ENCODE measurements around the gene SIM2. TPM values are rescaled to one million over a fixed set of nuclear protein-coding genes. Genes with fewer than 3 reads are reported as not detected.

SIM2 gene
- total and polyA plus RNA-seq, 2 experiments from 2014 or later: 0.16 to 0.49 TPM

- H3K9me2 ChIP-seq (ENCODE audit: insufficient read depth): no peaks in the 10 kb centered on the region
- no peak overlapping the region for H3K4me2 ChIP-seq
- H3K27me3 ChIP-seq (ENCODE audit: insufficient read depth): no peaks in the 10 kb centered on the region
- no peak for DNase-seq (ENCODE audit: low spot score)
- H3K36me3 Mint-ChIP-seq (ENCODE audit: low read depth): peaks cover 8% of the 10 kb centered on the region; the same call in 1 of the 3 replicates
- H3K4me1 ChIP-seq (ENCODE audit: insufficient read depth): peaks cover 5% of the 10 kb centered on the region; the same call in 1 of the 2 replicates
- H3K79me2 ChIP-seq (replicated peaks; ENCODE audit: insufficient read depth): no peaks in the 10 kb centered on the region
- peaks cover 14% of the 10 kb centered on the region for H3K9me3 Mint-ChIP-seq
- no peak overlapping the region for H2AFZ ChIP-seq
- no peak overlapping the region for H3K4me3 Mint-ChIP-seq
- H3K4me3 ChIP-seq: no peak overlapping the region
- H3K4me1 Mint-ChIP-seq: peaks cover 8% of the 10 kb centered on the region
- no peaks in the 10 kb centered on the region for H3F3A ChIP-seq (replicated peaks; ENCODE audit: low read depth)
- no peaks in the 10 kb centered on the region for H3K27me3 Mint-ChIP-seq (ENCODE audit: insufficient read depth, low read depth, poor library complexity)
- no peaks in the 10 kb centered on the region for H4K20me1 ChIP-seq (replicated peaks; ENCODE audit: insufficient read depth)
- H3K36me3 ChIP-seq (ENCODE audit: insufficient read depth): no peaks in the 10 kb centered on the region
- no peak for TF ChIP-seq CREB1 (CRISPR knock-in tag; IDR thresholded peaks at IDR 0.05; ENCODE audit: low read depth)
- TF ChIP-seq JUNB (IDR thresholded peaks at IDR 0.05; ENCODE audit: unreplicated experiment): no peak
- TF ChIP-seq, protein P1, sequence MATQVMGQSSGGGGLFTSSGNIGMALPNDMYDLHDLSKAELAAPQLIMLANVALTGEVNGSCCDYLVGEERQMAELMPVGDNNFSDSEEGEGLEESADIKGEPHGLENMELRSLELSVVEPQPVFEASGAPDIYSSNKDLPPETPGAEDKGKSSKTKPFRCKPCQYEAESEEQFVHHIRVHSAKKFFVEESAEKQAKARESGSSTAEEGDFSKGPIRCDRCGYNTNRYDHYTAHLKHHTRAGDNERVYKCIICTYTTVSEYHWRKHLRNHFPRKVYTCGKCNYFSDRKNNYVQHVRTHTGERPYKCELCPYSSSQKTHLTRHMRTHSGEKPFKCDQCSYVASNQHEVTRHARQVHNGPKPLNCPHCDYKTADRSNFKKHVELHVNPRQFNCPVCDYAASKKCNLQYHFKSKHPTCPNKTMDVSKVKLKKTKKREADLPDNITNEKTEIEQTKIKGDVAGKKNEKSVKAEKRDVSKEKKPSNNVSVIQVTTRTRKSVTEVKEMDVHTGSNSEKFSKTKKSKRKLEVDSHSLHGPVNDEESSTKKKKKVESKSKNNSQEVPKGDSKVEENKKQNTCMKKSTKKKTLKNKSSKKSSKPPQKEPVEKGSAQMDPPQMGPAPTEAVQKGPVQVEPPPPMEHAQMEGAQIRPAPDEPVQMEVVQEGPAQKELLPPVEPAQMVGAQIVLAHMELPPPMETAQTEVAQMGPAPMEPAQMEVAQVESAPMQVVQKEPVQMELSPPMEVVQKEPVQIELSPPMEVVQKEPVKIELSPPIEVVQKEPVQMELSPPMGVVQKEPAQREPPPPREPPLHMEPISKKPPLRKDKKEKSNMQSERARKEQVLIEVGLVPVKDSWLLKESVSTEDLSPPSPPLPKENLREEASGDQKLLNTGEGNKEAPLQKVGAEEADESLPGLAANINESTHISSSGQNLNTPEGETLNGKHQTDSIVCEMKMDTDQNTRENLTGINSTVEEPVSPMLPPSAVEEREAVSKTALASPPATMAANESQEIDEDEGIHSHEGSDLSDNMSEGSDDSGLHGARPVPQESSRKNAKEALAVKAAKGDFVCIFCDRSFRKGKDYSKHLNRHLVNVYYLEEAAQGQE (IDR thresholded peaks at IDR 0.05; ENCODE audit: unreplicated experiment): no peak
- TF ChIP-seq POLR2AphosphoS5 (IDR thresholded peaks at IDR 0.05; ENCODE audit: low read depth): no peak
- no peak for TF ChIP-seq NANOG (IDR thresholded peaks at IDR 0.05; ENCODE audit: borderline replicate concordance)
- no peak for TF ChIP-seq ZNF114 (CRISPR knock-in tag; IDR thresholded peaks at IDR 0.05)
- TF ChIP-seq CTCF (conservative IDR thresholded peaks at IDR 0.05; ENCODE audit: low read depth in 2 of 2): no peak
- TF ChIP-seq ETS1 (IDR thresholded peaks at IDR 0.05): no peak
- no peak for TF ChIP-seq STAT1 (IDR thresholded peaks at IDR 0.05; ENCODE audit: unreplicated experiment)
- no peak for TF ChIP-seq EZH2 (IDR thresholded peaks at IDR 0.05; ENCODE audit: low read depth, unreplicated experiment)
- TF ChIP-seq EZH2phosphoT487 (IDR thresholded peaks at IDR 0.05; ENCODE audit: unreplicated experiment): no peak
- no peak for TF ChIP-seq ZNF331 (CRISPR knock-in tag; IDR thresholded peaks at IDR 0.05; ENCODE audit: low read depth)
- TF ChIP-seq, protein P2, sequence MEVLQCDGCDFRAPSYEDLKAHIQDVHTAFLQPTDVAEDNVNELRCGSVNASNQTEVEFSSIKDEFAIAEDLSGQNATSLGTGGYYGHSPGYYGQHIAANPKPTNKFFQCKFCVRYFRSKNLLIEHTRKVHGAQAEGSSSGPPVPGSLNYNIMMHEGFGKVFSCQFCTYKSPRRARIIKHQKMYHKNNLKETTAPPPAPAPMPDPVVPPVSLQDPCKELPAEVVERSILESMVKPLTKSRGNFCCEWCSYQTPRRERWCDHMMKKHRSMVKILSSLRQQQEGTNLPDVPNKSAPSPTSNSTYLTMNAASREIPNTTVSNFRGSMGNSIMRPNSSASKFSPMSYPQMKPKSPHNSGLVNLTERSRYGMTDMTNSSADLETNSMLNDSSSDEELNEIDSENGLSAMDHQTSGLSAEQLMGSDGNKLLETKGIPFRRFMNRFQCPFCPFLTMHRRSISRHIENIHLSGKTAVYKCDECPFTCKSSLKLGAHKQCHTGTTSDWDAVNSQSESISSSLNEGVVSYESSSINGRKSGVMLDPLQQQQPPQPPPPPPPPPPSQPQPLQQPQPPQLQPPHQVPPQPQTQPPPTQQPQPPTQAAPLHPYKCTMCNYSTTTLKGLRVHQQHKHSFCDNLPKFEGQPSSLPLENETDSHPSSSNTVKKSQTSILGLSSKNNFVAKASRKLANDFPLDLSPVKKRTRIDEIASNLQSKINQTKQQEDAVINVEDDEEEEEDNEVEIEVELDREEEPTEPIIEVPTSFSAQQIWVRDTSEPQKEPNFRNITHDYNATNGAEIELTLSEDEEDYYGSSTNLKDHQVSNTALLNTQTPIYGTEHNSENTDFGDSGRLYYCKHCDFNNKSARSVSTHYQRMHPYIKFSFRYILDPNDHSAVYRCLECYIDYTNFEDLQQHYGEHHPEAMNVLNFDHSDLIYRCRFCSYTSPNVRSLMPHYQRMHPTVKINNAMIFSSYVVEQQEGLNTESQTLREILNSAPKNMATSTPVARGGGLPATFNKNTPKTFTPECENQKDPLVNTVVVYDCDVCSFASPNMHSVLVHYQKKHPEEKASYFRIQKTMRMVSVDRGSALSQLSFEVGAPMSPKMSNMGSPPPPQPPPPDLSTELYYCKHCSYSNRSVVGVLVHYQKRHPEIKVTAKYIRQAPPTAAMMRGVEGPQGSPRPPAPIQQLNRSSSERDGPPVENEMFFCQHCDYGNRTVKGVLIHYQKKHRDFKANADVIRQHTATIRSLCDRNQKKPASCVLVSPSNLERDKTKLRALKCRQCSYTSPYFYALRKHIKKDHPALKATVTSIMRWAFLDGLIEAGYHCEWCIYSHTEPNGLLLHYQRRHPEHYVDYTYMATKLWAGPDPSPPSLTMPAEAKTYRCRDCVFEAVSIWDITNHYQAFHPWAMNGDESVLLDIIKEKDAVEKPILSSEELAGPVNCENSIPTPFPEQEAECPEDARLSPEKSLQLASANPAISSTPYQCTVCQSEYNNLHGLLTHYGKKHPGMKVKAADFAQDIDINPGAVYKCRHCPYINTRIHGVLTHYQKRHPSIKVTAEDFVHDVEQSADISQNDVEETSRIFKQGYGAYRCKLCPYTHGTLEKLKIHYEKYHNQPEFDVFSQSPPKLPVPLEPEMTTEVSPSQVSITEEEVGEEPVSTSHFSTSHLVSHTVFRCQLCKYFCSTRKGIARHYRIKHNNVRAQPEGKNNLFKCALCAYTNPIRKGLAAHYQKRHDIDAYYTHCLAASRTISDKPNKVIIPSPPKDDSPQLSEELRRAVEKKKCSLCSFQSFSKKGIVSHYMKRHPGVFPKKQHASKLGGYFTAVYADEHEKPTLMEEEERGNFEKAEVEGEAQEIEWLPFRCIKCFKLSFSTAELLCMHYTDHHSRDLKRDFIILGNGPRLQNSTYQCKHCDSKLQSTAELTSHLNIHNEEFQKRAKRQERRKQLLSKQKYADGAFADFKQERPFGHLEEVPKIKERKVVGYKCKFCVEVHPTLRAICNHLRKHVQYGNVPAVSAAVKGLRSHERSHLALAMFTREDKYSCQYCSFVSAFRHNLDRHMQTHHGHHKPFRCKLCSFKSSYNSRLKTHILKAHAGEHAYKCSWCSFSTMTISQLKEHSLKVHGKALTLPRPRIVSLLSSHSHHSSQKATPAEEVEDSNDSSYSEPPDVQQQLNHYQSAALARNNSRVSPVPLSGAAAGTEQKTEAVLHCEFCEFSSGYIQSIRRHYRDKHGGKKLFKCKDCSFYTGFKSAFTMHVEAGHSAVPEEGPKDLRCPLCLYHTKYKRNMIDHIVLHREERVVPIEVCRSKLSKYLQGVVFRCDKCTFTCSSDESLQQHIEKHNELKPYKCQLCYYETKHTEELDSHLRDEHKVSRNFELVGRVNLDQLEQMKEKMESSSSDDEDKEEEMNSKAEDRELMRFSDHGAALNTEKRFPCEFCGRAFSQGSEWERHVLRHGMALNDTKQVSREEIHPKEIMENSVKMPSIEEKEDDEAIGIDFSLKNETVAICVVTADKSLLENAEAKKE (CRISPR knock-in tag; IDR thresholded peaks at IDR 0.05): no peak
- no peak overlapping the region for H3K27ac Mint-ChIP-seq
- no peak overlapping the region for H3K27ac ChIP-seq (ENCODE audit: low read depth)
- no peak for ATAC-seq
Measured at GRCh38 chr21:36796070-36796469, 97.2 kb downstream of the SIM2 start.
